Peyer's patch (tissue), 4 donors: ENCODE measurements around the gene SEC22A. TPM values are rescaled to one million over a fixed set of nuclear protein-coding genes. Genes with fewer than 3 reads are reported as not detected.

Experiments
- DNase-seq, 3 donors: peaks; one replicate each; pipeline ENCODE4 v3.0.0-alpha.2; 2017 to 2019
- H3K27ac ChIP-seq, 4 donors: fragments of 200-600 bp; sonication (generic); one replicate each; pipeline ENCODE4 v1.5.1; 2016 to 2019
- H3K27me3 ChIP-seq, 2 donors: fragments of 200-600 bp; sonication (generic); one replicate each; pipeline ENCODE4 v1.5.1; 2019
- H3K36me3 ChIP-seq, 3 donors: fragments of 200-600 bp; sonication (generic); one replicate each; pipeline ENCODE4 v1.5.1; 2016 to 2019
- H3K4me1 ChIP-seq, 4 donors: fragments of 200-600 bp; sonication (generic); one replicate each; pipeline ENCODE4 v1.5.1; 2016 to 2019
- H3K4me3 ChIP-seq, 4 donors: fragments of 200-600 bp; sonication (generic); 1 replicate in 3 of 4; 2 replicates in 1 of 4; pipeline ENCODE4 v1.5.1; 2016 to 2019; ENCODE audit warnings: mild to moderate bottlenecking in 1 of 4
- H3K9me3 ChIP-seq, 4 donors: fragments of 200-600 bp; sonication (generic); one replicate each; pipeline ENCODE4 v1.5.1; 2016 to 2019; ENCODE audit warnings: mild to moderate bottlenecking in 1 of 4
- POLR2A ChIP-seq, 2 donors: fragments of 450-650 bp; IDR thresholded peaks; one replicate each; pipeline ENCODE4 v1.5.1; 2017; ENCODE audit warnings: antibody characterized with exemption in 2 of 2, mild to moderate bottlenecking in 2 of 2, moderate library complexity in 2 of 2
- total RNA-seq, 4 donors: library from RNA; depleted of rRNA; stranded (reverse); fragments of >200 nt; gene quantifications; one replicate each; pipeline ENCODE4 v1.1.0, GENCODE V29; 2016
- TF ChIP-seq, protein P1 (sequence below), 6 experiments: fragments of 450-650 bp in 4 of 6; fragments of 200-600 bp in 2 of 6; sonication (generic) in 1 of 6; IDR thresholded peaks; one replicate each; pipeline ENCODE4 v1.5.1; 2017 to 2019; ENCODE audit warnings: antibody characterized with exemption in 6 of 6, mild to moderate bottlenecking in 3 of 6, moderate library complexity in 1 of 6

The SEC22A gene
- total RNA-seq, 4 donors from 2014 or later = 9.9 to 21.7 (median 16.5) TPM

DNA sequence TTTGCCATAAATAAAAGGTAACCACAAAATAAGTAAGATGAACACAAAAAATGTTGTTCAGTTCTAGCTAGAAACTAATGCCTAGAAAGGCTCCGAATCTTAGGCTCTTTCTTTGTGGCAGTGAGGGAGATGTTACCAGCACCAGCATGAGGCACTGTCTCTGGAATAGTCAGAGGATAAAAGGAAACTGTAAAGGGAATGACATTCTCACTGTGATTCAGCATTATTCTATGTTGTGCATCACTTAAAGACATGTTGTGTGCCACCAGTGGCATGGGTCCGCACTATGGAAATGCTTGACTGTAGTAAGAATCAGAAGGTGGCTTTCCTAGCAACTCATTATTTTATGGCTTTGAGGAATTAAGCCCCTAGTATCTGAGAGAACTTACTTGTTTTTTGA, 70.8 kb downstream of the SEC22A start:
- H3K9me3 ChIP-seq = no peaks in the 10 kb centered on the region
- no peaks in the 10 kb centered on the region for H3K27me3 ChIP-seq
- DNase-seq = no peak
- no peak overlapping the region for H3K4me3 ChIP-seq
- H3K4me1 ChIP-seq = no peaks in the 10 kb centered on the region
- H3K36me3 ChIP-seq = peaks cover 0 to 7% (median 0%) of the 10 kb centered on the region in 3 donors
- no peak overlapping the region for H3K27ac ChIP-seq
- TF ChIP-seq, protein P1, sequence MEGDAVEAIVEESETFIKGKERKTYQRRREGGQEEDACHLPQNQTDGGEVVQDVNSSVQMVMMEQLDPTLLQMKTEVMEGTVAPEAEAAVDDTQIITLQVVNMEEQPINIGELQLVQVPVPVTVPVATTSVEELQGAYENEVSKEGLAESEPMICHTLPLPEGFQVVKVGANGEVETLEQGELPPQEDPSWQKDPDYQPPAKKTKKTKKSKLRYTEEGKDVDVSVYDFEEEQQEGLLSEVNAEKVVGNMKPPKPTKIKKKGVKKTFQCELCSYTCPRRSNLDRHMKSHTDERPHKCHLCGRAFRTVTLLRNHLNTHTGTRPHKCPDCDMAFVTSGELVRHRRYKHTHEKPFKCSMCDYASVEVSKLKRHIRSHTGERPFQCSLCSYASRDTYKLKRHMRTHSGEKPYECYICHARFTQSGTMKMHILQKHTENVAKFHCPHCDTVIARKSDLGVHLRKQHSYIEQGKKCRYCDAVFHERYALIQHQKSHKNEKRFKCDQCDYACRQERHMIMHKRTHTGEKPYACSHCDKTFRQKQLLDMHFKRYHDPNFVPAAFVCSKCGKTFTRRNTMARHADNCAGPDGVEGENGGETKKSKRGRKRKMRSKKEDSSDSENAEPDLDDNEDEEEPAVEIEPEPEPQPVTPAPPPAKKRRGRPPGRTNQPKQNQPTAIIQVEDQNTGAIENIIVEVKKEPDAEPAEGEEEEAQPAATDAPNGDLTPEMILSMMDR (IDR thresholded peaks at IDR 0.05) = no peak
- TF ChIP-seq POLR2A (IDR thresholded peaks at IDR 0.05) = no peak

DNA sequence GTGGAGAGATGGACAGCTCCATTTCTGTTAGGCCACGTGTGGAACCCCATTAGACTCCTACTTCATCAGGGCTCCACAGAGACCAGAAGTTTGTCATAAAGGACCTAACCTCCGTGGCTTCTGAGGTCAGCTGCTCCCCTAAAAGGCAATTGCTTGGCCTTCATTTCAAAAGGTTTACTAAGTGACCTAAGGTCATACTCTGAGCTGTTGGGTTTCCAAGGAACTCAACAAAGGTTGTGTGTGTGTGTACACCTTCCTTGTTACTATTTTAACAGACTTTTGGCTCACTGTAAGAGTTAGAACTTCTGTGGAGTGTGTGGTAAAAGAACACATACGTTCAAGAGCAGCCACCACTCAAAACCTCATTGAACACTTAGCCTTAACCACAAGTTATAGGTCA, 73.9 kb downstream of the SEC22A start:
- Histone ChIP-seq H3K27me3 (no peaks in the 10 kb centered on the region), H3K27ac (no peak overlapping the region), H3K4me1 (no peaks in the 10 kb centered on the region), H3K36me3 (peaks cover 0 to 7% (median 0%) of the 10 kb centered on the region in 3 donors), H3K4me3 (no peak overlapping the region), H3K9me3 (no peaks in the 10 kb centered on the region)
- DNase-seq = no peak
- TF ChIP-seq POLR2A (IDR thresholded peaks at IDR 0.05) = no peak
- TF ChIP-seq, protein P1 (IDR thresholded peaks at IDR 0.05) = no peak

DNA sequence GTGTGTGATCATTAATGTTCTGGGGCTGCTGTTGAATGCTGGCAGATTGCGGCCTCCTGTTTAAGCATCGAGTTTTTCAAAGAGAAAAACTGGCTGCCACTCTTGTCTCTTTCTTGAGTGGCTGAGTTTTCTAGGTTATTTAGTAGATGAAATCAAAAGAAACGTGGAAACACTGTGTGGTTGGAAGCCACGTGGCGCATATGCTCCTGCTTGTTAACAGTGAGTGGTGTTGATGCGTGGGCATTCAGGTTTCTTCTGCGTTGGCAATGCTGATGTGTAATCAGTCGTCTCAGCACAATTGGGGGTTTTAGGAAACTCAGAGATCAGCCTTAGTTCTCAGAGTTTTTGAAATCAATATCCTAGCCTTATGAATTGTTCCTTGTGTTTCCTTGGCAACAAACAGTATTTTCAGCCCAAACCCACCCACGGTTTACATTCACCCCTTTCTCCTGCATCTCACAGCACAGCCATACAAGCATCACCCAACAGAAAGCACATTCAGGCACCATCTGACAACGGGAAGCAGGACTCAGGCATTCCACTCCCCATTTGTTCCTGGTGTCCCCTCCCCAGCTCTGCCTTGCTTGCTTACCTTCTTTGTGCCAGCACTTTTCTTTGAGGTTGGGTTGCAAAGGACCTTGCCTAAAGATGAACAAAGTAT, 74.7 kb downstream of the SEC22A start:
- Histone ChIP-seq H3K36me3 (peaks cover 0 to 7% (median 0%) of the 10 kb centered on the region in 3 donors), H3K4me3 (no peak overlapping the region), H3K27me3 (no peaks in the 10 kb centered on the region), H3K27ac (no peak overlapping the region), H3K9me3 (no peaks in the 10 kb centered on the region), H3K4me1 (no peaks in the 10 kb centered on the region)
- TF ChIP-seq, protein P1 (IDR thresholded peaks at IDR 0.05) = no peak
- TF ChIP-seq POLR2A (IDR thresholded peaks at IDR 0.05) = no peak
- DNase-seq = no peak

DNA sequence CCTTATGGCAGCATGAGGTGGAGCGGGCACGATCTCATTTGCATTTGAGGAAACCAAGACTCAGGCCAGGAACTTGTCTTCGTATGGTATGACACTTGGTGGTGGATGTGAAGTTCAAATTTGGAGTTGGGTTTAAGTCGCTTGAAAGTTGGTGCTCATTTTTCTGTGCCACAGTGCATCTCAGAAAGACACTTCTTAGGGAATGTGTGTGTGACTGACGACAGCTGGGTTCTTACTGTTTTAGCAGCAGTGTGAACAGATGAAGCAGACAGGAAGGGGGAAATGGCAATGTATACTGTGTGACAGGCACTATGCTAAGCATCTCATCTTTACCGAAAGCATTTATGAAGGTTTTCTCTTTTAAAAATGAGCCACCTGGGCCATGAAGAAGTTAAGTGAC, 75.4 kb downstream of the SEC22A start:
- H3K27ac ChIP-seq = no peak overlapping the region
- H3K27me3 ChIP-seq = no peaks in the 10 kb centered on the region
- no peak overlapping the region for H3K4me3 ChIP-seq
- no peaks in the 10 kb centered on the region for H3K4me1 ChIP-seq
- peaks cover 0 to under 1% (median 0%) of the 10 kb centered on the region in 3 donors for H3K36me3 ChIP-seq
- no peaks in the 10 kb centered on the region for H3K9me3 ChIP-seq
- no peak for DNase-seq
- no peak for TF ChIP-seq POLR2A (IDR thresholded peaks at IDR 0.05)
- TF ChIP-seq, protein P1 (IDR thresholded peaks at IDR 0.05) = no peak

DNA sequence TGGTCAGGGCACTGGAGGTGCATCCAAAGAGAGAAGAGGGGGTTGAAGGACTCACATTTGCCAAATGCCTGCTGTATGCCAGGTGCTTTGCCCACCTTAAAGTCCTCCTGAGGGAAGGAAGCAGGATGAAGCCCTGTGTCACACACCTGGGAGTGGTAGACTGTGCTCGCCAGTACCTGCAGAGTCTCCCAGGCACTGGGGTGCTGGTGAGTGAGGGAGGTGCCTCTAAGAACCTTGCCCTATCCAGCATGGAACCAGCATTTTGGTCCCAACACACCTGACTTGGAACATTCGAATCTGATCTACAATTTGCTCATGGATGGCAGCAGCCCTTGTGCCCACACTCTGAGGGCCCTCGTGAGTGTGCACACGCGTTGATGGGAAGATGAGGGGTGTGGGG, 76.7 kb downstream of the SEC22A start:
- TF ChIP-seq, protein P1 (IDR thresholded peaks at IDR 0.05) = no peak
- no peak for TF ChIP-seq POLR2A (IDR thresholded peaks at IDR 0.05)
- DNase-seq = no peak
- H3K9me3 ChIP-seq = no peaks in the 10 kb centered on the region
- H3K4me3 ChIP-seq = no peak overlapping the region
- H3K36me3 ChIP-seq = no peaks in the 10 kb centered on the region
- H3K4me1 ChIP-seq = no peaks in the 10 kb centered on the region
- H3K27ac ChIP-seq = no peak overlapping the region
- H3K27me3 ChIP-seq = no peaks in the 10 kb centered on the region
